ENCODE results near the gene VEPH1. TPM values are rescaled to one million over a fixed set of nuclear protein-coding genes. Genes with fewer than 3 reads are reported as not detected.
A peak's percentile ranks its signal among the peaks of the same experiment; 100 is the strongest.

VEPH1 gene
- total RNA-seq, 1 donor from 2014 or later = 139 TPM

DNA sequence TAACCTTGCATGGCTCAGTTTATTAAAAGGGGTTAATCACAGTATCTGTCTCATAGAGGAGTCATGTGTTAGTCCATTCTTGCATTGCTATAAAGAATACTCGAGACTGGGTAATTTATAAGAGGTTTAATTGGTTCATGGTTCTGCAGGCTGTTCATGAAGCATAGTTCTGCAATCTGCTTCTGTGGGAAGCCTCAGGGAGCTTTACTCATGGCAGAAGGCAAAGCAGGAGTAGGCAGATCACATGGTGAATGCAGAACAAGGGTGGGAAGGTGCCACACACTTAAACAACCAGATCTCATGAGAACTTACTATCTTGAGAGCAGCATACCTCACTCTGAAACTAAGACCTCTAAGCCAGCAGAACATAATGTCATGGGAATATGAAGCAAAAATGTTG, 108.8 kb downstream of the VEPH1 start:
- H3K4me1 ChIP-seq = no peaks in the 10 kb centered on the region
- no peaks in the 10 kb centered on the region for H3K9me3 ChIP-seq
- intact Hi-C loops (cut with DNase I) = no loop called here
- DNase-seq (no peak), ATAC-seq (peak; percentile 44)
- no peaks in the 10 kb centered on the region for H3K36me3 ChIP-seq
- H3K27ac ChIP-seq = no peak overlapping the region
- H3K27me3 ChIP-seq = no peaks in the 10 kb centered on the region
- H3K4me3 ChIP-seq = no peak overlapping the region
- TF ChIP-seq, protein P1, sequence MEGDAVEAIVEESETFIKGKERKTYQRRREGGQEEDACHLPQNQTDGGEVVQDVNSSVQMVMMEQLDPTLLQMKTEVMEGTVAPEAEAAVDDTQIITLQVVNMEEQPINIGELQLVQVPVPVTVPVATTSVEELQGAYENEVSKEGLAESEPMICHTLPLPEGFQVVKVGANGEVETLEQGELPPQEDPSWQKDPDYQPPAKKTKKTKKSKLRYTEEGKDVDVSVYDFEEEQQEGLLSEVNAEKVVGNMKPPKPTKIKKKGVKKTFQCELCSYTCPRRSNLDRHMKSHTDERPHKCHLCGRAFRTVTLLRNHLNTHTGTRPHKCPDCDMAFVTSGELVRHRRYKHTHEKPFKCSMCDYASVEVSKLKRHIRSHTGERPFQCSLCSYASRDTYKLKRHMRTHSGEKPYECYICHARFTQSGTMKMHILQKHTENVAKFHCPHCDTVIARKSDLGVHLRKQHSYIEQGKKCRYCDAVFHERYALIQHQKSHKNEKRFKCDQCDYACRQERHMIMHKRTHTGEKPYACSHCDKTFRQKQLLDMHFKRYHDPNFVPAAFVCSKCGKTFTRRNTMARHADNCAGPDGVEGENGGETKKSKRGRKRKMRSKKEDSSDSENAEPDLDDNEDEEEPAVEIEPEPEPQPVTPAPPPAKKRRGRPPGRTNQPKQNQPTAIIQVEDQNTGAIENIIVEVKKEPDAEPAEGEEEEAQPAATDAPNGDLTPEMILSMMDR (IDR thresholded peaks at IDR 0.05) = no peak

GRCh38 chr3:157393113-157393512, 110.1 kb downstream of the VEPH1 start:
- no peaks in the 10 kb centered on the region for H3K27me3 ChIP-seq
- no peak overlapping the region for H3K27ac ChIP-seq
- intact Hi-C loops (cut with DNase I) = no loop called here
- no peak for ATAC-seq
- no peak for DNase-seq
- TF ChIP-seq, protein P1 (IDR thresholded peaks at IDR 0.05) = no peak
- no peak overlapping the region for H3K4me3 ChIP-seq
- no peaks in the 10 kb centered on the region for H3K9me3 ChIP-seq
- no peaks in the 10 kb centered on the region for H3K36me3 ChIP-seq
- H3K4me1 ChIP-seq = no peaks in the 10 kb centered on the region

GRCh38 chr3:157392104-157392503, 111.1 kb downstream of the VEPH1 start:
- no peak overlapping the region for H3K27ac ChIP-seq
- H3K9me3 ChIP-seq = no peaks in the 10 kb centered on the region
- ATAC-seq (no peak), DNase-seq (no peak)
- H3K4me1 ChIP-seq = no peaks in the 10 kb centered on the region
- no peaks in the 10 kb centered on the region for H3K27me3 ChIP-seq
- H3K36me3 ChIP-seq = no peaks in the 10 kb centered on the region
- TF ChIP-seq, protein P1 (IDR thresholded peaks at IDR 0.05) = no peak
- H3K4me3 ChIP-seq = no peak overlapping the region
- intact Hi-C loops (cut with DNase I) = no loop called here

DNA sequence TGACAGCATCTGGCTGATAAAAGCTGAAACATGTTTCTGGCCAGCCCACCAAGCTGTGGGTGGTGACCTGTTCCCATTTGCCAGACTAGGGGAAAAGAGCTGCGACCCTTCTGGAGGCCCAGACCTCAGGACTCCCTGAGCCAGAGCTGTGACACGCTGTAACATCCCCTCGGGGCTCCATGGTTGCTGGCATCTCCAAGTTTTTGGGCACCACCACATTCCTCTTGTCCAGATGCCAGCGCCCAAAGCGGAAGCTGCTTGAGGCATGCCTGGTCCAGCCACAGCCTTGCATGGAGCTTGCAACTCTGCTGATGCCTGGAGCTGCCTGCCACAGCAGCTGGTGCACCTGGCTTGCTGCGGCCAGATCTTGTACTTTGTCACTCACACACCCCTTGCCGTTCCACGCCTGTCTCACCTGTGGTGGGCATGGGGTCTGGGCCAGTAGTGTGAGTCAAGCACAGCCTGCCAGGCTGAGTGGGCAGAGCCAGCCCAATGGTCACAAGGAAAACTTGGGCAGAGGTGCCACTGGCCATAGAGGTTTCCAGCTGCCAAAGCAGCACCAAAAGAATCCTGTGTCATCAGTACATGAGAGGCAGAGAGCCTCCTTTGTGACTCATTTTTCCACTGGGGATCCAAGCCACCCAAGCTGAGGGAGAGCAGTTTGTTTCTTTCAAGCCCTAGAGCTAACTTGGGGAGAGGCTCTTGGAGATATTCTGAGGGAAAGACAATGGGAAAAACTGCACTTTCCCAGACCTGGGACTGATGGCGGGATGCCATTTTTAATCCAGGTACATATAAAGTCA, 112.3 kb downstream of the VEPH1 start:
- Histone ChIP-seq H3K27ac (no peak overlapping the region), H3K27me3 (no peaks in the 10 kb centered on the region), H3K9me3 (no peaks in the 10 kb centered on the region), H3K4me3 (no peak overlapping the region), H3K4me1 (no peaks in the 10 kb centered on the region), H3K36me3 (no peaks in the 10 kb centered on the region)
- intact Hi-C loops (cut with DNase I) = no loop called here
- no peak for ATAC-seq
- TF ChIP-seq, protein P1 (IDR thresholded peaks at IDR 0.05) = no peak
- no peak for DNase-seq

- ATAC-seq (no peak), DNase-seq (no peak)
- Histone ChIP-seq H3K27ac (no peak overlapping the region), H3K4me1 (no peaks in the 10 kb centered on the region), H3K4me3 (no peak overlapping the region), H3K27me3 (no peaks in the 10 kb centered on the region), H3K9me3 (no peaks in the 10 kb centered on the region), H3K36me3 (no peaks in the 10 kb centered on the region)
- intact Hi-C loops (cut with DNase I) = no loop called here
- TF ChIP-seq, protein P1 (IDR thresholded peaks at IDR 0.05) = no peak
Observed at GRCh38 chr3:157388976-157389375, 114.2 kb downstream of the VEPH1 start.
